Right lobe of liver (tissue), 6 donors: ENCODE data around the gene EIF4G3. TPM values are rescaled to one million over a fixed set of nuclear protein-coding genes. Genes with fewer than 3 reads are reported as not detected.

ENCODE experiments used
- ATAC-seq, 4 donors: fragments of 200-7000 bp; cut with Tn5 transposase; one replicate each; pipeline ENCODE4 v1.9.1; 2020; ENCODE audit warnings: mild to moderate bottlenecking in 4 of 4, moderate library complexity in 4 of 4
- DNase-seq, 3 donors: peaks; one replicate each; pipeline ENCODE4 v3.0.0-alpha.2; 2020
- H3K27ac ChIP-seq, 3 donors: fragments of 200-600 bp; one replicate each; pipeline ENCODE4 v1.8.0; 2022
- H3K27me3 ChIP-seq, 2 donors: fragments of 200-600 bp; one replicate each; pipeline ENCODE4 v1.8.0; 2022
- H3K36me3 ChIP-seq, 4 donors: fragments of 200-600 bp; sonication (generic) in 1 of 4; one replicate each; pipeline versions ENCODE4 v1.5.1 to v1.8.0; 2017 to 2022; ENCODE audit warnings: control low read depth in 1 of 4
- H3K4me1 ChIP-seq, 4 donors: fragments of 200-600 bp; sonication (generic) in 1 of 4; one replicate each; pipeline versions ENCODE4 v1.5.1 to v1.8.0; 2017 to 2022; ENCODE audit warnings: control low read depth in 1 of 4
- H3K4me3 ChIP-seq, 3 donors: fragments of 200-600 bp; one replicate each; pipeline ENCODE4 v1.8.0; 2022
- H3K9me3 ChIP-seq, 4 donors: fragments of 200-600 bp; sonication (generic) in 1 of 4; one replicate each; pipeline versions ENCODE4 v1.5.1 to v1.8.0; 2017 to 2022; ENCODE audit warnings: control low read depth in 1 of 4
- POLR2A ChIP-seq: fragments of 450-650 bp; IDR thresholded peaks from one replicate; pipeline ENCODE4 v1.6.1; 2017; ENCODE audit warnings: antibody characterized with exemption, mild to moderate bottlenecking
- WGBS: methylation state at CpG from one replicate; pipeline ENCODE4 v1.1.6; 2018; ENCODE audit warnings: low coverage, low lambda C conversion rate; ENCODE audit not compliant: insufficient coverage; ENCODE audit errors: missing lambda C conversion rate; 5-methylcytosine and 5-hydroxymethylcytosine counted together
- intact Hi-C, 2 donors: fragments of 100-400 bp; cut with DNase I; formaldehyde crosslinking; loops; one replicate each; pipeline versions ENCODE4 v1.11.2 to v1.14.1; 2022
- total RNA-seq, 6 experiments: library from RNA; depleted of rRNA in 2 of 6; stranded (reverse); fragments of >200 nt in 2 of 6; fragmentation: NEBNext Ultra II Directional in 3 of 6; extraction: Animal tissue kit (Norgen Biotek cat#: 25700) in 3 of 6; gene quantifications; one replicate each; pipeline versions ENCODE4 v1.1.0 to v1.2.4, GENCODE V29; 2016 to 2023
- TF ChIP-seq, protein P1 (sequence below), 4 donors: fragments of 200-600 bp in 3 of 4; fragments of 450-650 bp in 1 of 4; IDR thresholded peaks; one replicate each; pipeline versions ENCODE4 v1.5.1 to v1.8.0; 2016 to 2022; ENCODE audit warnings: antibody characterized with exemption in 4 of 4, mild to moderate bottlenecking in 2 of 4
- donor health status: DM: no; HTN: yes; CAD: no.
- donor health status: DM: no; HTN: no; CAD: no.
- donor health status: DM: no; HTN: no; CAD: no.
- donor health status: DM: no; HTN: yes; CAD: no.
- donor health status: DM: no; HTN: yes; CAD: no.

EIF4G3 gene
- total RNA-seq, 6 experiments from 2014 or later: 14.4 to 29.9 (median 23.5) TPM

- DNase-seq (no peak), ATAC-seq (no peak)
- WGBS: 100% methylated on average over 2 of the region's 2 CpGs
- no peak overlapping the region for H3K27ac ChIP-seq
- no peaks in the 10 kb centered on the region for H3K9me3 ChIP-seq
- H3K4me1 ChIP-seq: no peaks in the 10 kb centered on the region
- TF ChIP-seq POLR2A: no peak
- TF ChIP-seq, protein P1, sequence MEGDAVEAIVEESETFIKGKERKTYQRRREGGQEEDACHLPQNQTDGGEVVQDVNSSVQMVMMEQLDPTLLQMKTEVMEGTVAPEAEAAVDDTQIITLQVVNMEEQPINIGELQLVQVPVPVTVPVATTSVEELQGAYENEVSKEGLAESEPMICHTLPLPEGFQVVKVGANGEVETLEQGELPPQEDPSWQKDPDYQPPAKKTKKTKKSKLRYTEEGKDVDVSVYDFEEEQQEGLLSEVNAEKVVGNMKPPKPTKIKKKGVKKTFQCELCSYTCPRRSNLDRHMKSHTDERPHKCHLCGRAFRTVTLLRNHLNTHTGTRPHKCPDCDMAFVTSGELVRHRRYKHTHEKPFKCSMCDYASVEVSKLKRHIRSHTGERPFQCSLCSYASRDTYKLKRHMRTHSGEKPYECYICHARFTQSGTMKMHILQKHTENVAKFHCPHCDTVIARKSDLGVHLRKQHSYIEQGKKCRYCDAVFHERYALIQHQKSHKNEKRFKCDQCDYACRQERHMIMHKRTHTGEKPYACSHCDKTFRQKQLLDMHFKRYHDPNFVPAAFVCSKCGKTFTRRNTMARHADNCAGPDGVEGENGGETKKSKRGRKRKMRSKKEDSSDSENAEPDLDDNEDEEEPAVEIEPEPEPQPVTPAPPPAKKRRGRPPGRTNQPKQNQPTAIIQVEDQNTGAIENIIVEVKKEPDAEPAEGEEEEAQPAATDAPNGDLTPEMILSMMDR (IDR thresholded peaks at IDR 0.05): no peak
- no peak overlapping the region for H3K4me3 ChIP-seq
- intact Hi-C loops: no loop called here
- H3K36me3 ChIP-seq: peaks cover 0 to 3% (median 0%) of the 10 kb centered on the region in 4 donors
- no peaks in the 10 kb centered on the region for H3K27me3 ChIP-seq
These were observed 346.3 kb downstream of the EIF4G3 start for GRCh38 chr1:20830378-20830777.

DNA sequence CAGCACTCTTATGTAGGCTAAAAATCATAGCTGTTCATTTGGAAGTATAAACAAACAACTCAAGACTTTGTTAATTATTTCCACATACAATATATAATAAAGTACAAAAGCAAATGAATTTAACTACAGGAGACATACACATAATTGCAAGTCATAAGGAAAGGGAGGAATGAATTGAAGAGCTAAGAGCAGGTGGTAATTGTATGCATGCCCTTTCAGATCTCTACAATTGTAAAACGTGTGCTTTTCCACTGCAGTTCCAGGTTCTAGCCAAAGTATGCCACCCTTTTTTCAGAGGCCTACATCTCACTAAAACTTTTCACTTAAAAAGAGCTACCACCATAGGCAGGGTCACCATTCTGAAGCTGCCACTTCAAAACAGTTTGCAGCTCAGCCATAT, 346.8 kb downstream of the EIF4G3 start:
- ATAC-seq (no peak), DNase-seq (no peak)
- peaks cover 0 to 3% (median 0%) of the 10 kb centered on the region in 4 donors for H3K36me3 ChIP-seq
- no peaks in the 10 kb centered on the region for H3K4me1 ChIP-seq
- 82% methylated on average over 1 of the region's 1 CpG for WGBS
- no peak overlapping the region for H3K27ac ChIP-seq
- TF ChIP-seq, protein P1 (IDR thresholded peaks at IDR 0.05): no peak
- TF ChIP-seq POLR2A: no peak
- no peaks in the 10 kb centered on the region for H3K27me3 ChIP-seq
- intact Hi-C loops: no loop called here
- no peak overlapping the region for H3K4me3 ChIP-seq
- H3K9me3 ChIP-seq: no peaks in the 10 kb centered on the region

- WGBS: 87% methylated on average over 1 of the region's 1 CpG
- no peaks in the 10 kb centered on the region for H3K27me3 ChIP-seq
- no peak overlapping the region for H3K4me3 ChIP-seq
- no peaks in the 10 kb centered on the region for H3K9me3 ChIP-seq
- peaks cover 0 to 3% (median 0%) of the 10 kb centered on the region in 4 donors for H3K36me3 ChIP-seq
- H3K27ac ChIP-seq: no peak overlapping the region
- ATAC-seq: no peak
- TF ChIP-seq, protein P1 (IDR thresholded peaks at IDR 0.05): no peak
- TF ChIP-seq POLR2A: no peak
- intact Hi-C loops: no loop called here
- H3K4me1 ChIP-seq: no peaks in the 10 kb centered on the region
- no peak for DNase-seq
These were observed 347.2 kb downstream of the EIF4G3 start for GRCh38 chr1:20829531-20829930.

DNA sequence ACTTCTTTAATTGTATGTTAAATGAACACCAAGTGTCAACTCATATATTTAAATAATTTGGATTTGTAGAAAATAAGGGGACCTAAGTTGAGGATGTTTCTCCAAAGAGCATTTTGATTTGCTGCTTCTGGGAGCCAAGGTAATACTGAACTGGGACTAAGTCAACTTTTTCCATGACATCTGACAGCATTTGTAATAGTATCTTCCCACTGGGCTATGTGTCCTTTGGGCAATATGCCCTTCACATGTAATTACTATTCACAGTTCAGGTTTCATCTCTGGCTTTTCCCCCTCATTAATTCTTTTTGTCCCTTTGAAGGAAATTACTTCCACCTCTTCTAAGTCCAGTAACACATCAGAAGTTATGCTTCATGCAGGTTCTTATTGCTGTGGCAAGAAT, 352.9 kb downstream of the EIF4G3 start:
- H3K9me3 ChIP-seq: no peaks in the 10 kb centered on the region
- no peak for DNase-seq
- no peak for ATAC-seq
- TF ChIP-seq POLR2A: no peak
- TF ChIP-seq, protein P1 (IDR thresholded peaks at IDR 0.05): no peak
- H3K4me1 ChIP-seq: no peaks in the 10 kb centered on the region
- H3K36me3 ChIP-seq: no peaks in the 10 kb centered on the region
- H3K27me3 ChIP-seq: no peaks in the 10 kb centered on the region
- H3K4me3 ChIP-seq: no peak overlapping the region
- intact Hi-C loops: no loop called here
- H3K27ac ChIP-seq: no peak overlapping the region

- DNase-seq: no peak
- Histone ChIP-seq H3K27ac (no peak overlapping the region), H3K4me3 (no peak overlapping the region), H3K27me3 (no peaks in the 10 kb centered on the region), H3K36me3 (peaks cover 0 to 11% (median 0%) of the 10 kb centered on the region in 4 donors), H3K4me1 (no peaks in the 10 kb centered on the region), H3K9me3 (no peaks in the 10 kb centered on the region)
- WGBS: 0% methylated on average over 1 of the region's 2 CpGs
- intact Hi-C loops: no loop called here
- no peak for ATAC-seq
- TF ChIP-seq POLR2A: no peak
- TF ChIP-seq, protein P1 (IDR thresholded peaks at IDR 0.05): no peak
These were observed 355.2 kb downstream of the EIF4G3 start for GRCh38 chr1:20821466-20821865.
